H9 (cell line): ENCODE results near the gene GFRA1. TPM values are rescaled to one million over a fixed set of nuclear protein-coding genes. Genes with fewer than 3 reads are reported as not detected.

Experiments used
- DNase-seq: peaks from one replicate; pipeline ENCODE4 v3.0.0-alpha.2; 2017
- H2AFZ ChIP-seq: one replicate; pipeline ENCODE4 v1.6.1; 2013; ENCODE audit warnings: mild to moderate bottlenecking, low read length, control low read depth, moderate library complexity
- H2AK5ac ChIP-seq: 2 replicates; pipeline ENCODE4 v1.6.1; 2013; ENCODE audit warnings: low read length, control low read depth, mixed read lengths; ENCODE audit not compliant: insufficient read length
- H2BK120ac ChIP-seq: one replicate; pipeline ENCODE4 v1.6.1; 2013; ENCODE audit warnings: low read depth, mild to moderate bottlenecking, low read length, control low read depth, inconsistent platforms; ENCODE audit not compliant: poor library complexity, severe bottlenecking
- H2BK12ac ChIP-seq: 2 replicates; pipeline ENCODE4 v1.6.1; 2013; ENCODE audit warnings: low read length, control low read depth, mixed read lengths, low read depth; ENCODE audit not compliant: insufficient read length
- H2BK15ac ChIP-seq: 2 replicates; pipeline ENCODE4 v1.6.1; 2013; ENCODE audit warnings: low read depth, low read length, control low read depth
- H2BK20ac ChIP-seq: one replicate; pipeline ENCODE4 v1.6.1; 2013; ENCODE audit warnings: low read depth, mild to moderate bottlenecking, low read length, control low read depth, inconsistent platforms; ENCODE audit not compliant: poor library complexity, severe bottlenecking
- H2BK5ac ChIP-seq: 2 replicates; pipeline ENCODE4 v1.6.1; 2013; ENCODE audit warnings: low read length, control low read depth, mixed read lengths; ENCODE audit not compliant: insufficient read length
- H3K14ac ChIP-seq: 2 replicates; pipeline ENCODE4 v1.6.1; 2013; ENCODE audit warnings: low read length, control low read depth; ENCODE audit not compliant: insufficient read depth
- H3K18ac ChIP-seq: 2 replicates; pipeline ENCODE4 v1.6.1; 2013; ENCODE audit warnings: low read depth, mild to moderate bottlenecking, mixed read lengths, low read length, control low read depth; ENCODE audit not compliant: insufficient read length
- H3K23ac ChIP-seq: 2 replicates; pipeline ENCODE4 v1.6.1; 2013; ENCODE audit warnings: low read length, control low read depth, mixed read lengths, low read depth; ENCODE audit not compliant: insufficient read length
- H3K23me2 ChIP-seq: 2 replicates; pipeline ENCODE4 v1.6.1; 2013; ENCODE audit warnings: low read depth, mild to moderate bottlenecking, mixed read lengths, low read length, control low read depth; ENCODE audit not compliant: insufficient read length, poor library complexity, severe bottlenecking
- H3K27ac ChIP-seq: 2 replicates; pipeline ENCODE4 v1.5.1; 2013; ENCODE audit warnings: low read length, control low read depth, mixed read lengths, low read depth; ENCODE audit not compliant: insufficient read length
- H3K27me3 ChIP-seq: 2 replicates; pipeline ENCODE4 v1.6.1; 2013; ENCODE audit warnings: low read length, control low read depth, inconsistent platforms; ENCODE audit not compliant: insufficient read depth
- H3K4ac ChIP-seq: 2 replicates; pipeline ENCODE4 v1.6.1; 2013; ENCODE audit warnings: low read depth, mild to moderate bottlenecking, control low read depth, inconsistent platforms, low read length, moderate library complexity
- H3K4me1 ChIP-seq: 2 replicates; pipeline ENCODE4 v1.6.1; 2013; ENCODE audit warnings: low read length, control low read depth, inconsistent platforms; ENCODE audit not compliant: insufficient read depth
- H3K4me2 ChIP-seq: 2 replicates; pipeline ENCODE4 v1.6.1; 2013; ENCODE audit warnings: low read length, control low read depth, mixed read lengths; ENCODE audit not compliant: insufficient read length, insufficient read depth
- H3K56ac ChIP-seq: 2 replicates; pipeline ENCODE4 v1.6.1; 2013; ENCODE audit warnings: low read depth, mild to moderate bottlenecking, mixed read lengths, low read length, control low read depth; ENCODE audit not compliant: insufficient read length
- H3K79me1 ChIP-seq: 2 replicates; pipeline ENCODE4 v1.6.1; 2013; ENCODE audit warnings: low read depth, mild to moderate bottlenecking, moderate library complexity, low read length, control low read depth, inconsistent platforms; ENCODE audit not compliant: insufficient read depth, poor library complexity, severe bottlenecking
- H3K79me2 ChIP-seq: 2 replicates; pipeline ENCODE4 v1.6.1; 2013; ENCODE audit warnings: low read length, control low read depth, inconsistent platforms; ENCODE audit not compliant: insufficient read depth
- H3K9ac ChIP-seq: 2 replicates; pipeline ENCODE4 v1.6.1; 2013; ENCODE audit warnings: low read length, control low read depth, mixed read lengths; ENCODE audit not compliant: insufficient read length; ENCODE audit errors: extremely low read depth
- H3K9me3 ChIP-seq: one replicate; pipeline ENCODE4 v1.6.1; 2013; ENCODE audit warnings: low read depth, low read length, inconsistent platforms; ENCODE audit not compliant: control insufficient read depth
- H3T11ph ChIP-seq: one replicate; pipeline ENCODE4 v1.6.1; 2013; ENCODE audit warnings: mild to moderate bottlenecking, low read length, control low read depth, inconsistent platforms
- H4K20me1 ChIP-seq: one replicate; pipeline ENCODE4 v1.6.1; 2013; ENCODE audit not compliant: control insufficient read depth, insufficient read length, insufficient read depth
- H4K5ac ChIP-seq: 2 replicates; pipeline ENCODE4 v1.6.1; 2013; ENCODE audit warnings: low read depth, mild to moderate bottlenecking, mixed read lengths, low read length, control low read depth; ENCODE audit not compliant: insufficient read length
- H4K8ac ChIP-seq: replicated peaks from 2 replicates; pipeline ENCODE4 v1.6.1; 2013; ENCODE audit warnings: low read length, control low read depth, mixed read lengths, low read depth; ENCODE audit not compliant: insufficient read length
- H4K91ac ChIP-seq: 2 replicates; pipeline ENCODE4 v1.6.1; 2013; ENCODE audit warnings: low read depth, mild to moderate bottlenecking, moderate library complexity, mixed read lengths, low read length, control low read depth; ENCODE audit not compliant: insufficient read length
- H3K27ac Mint-ChIP-seq, 3 experiments: 2 replicates in 2 of 3; 3 replicates in 1 of 3; pipeline ENCODE4 v1.8.0; 2020 to 2021; ENCODE audit warnings: mixed read lengths in 3 of 3, mild to moderate bottlenecking in 1 of 3, moderate library complexity in 1 of 3
- H3K27me3 Mint-ChIP-seq: 2 replicates; pipeline ENCODE4 v1.8.0; 2021; ENCODE audit warnings: low read depth, mild to moderate bottlenecking, moderate library complexity, mixed read lengths
- H3K36me3 Mint-ChIP-seq, 3 experiments: 2 replicates in 2 of 3; 3 replicates in 1 of 3; pipeline ENCODE4 v1.8.0; 2020 to 2021; ENCODE audit warnings: low read depth in 3 of 3, mixed read lengths in 3 of 3; ENCODE audit not compliant: insufficient read depth in 1 of 3
- H3K4me1 Mint-ChIP-seq, 2 experiments: 2 replicates each; pipeline ENCODE4 v1.8.0; 2020; ENCODE audit warnings: mixed read lengths in 2 of 2
- H3K4me3 Mint-ChIP-seq, 2 experiments: 2 replicates in 1 of 2; 3 replicates in 1 of 2; pipeline ENCODE4 v1.8.0; 2020 to 2021; ENCODE audit warnings: mild to moderate bottlenecking in 2 of 2, mixed read lengths in 2 of 2, moderate library complexity in 1 of 2
- H3K9me3 Mint-ChIP-seq, 2 experiments: 2 replicates in 1 of 2; 3 replicates in 1 of 2; pipeline ENCODE4 v1.8.0; 2020; ENCODE audit warnings: mild to moderate bottlenecking in 2 of 2, mixed read lengths in 2 of 2, moderate library complexity in 1 of 2
- WGBS: extraction: QIAGEN DNeasy Blood & Tissue Kit; methylation state at CpG from one replicate; pipeline ENCODE4 v1.1.7; 2013; ENCODE audit warnings: missing lambda C conversion rate, low lambda C conversion rate, mixed read lengths; ENCODE audit not compliant: insufficient read length; ENCODE audit errors: extremely low coverage; 5-methylcytosine and 5-hydroxymethylcytosine counted together
- total RNA-seq: library from RNA; stranded (reverse); gene quantifications from 2 replicates; pipeline ENCODE4 v1.2.1, GENCODE V29; 2021
- TF ChIP-seq, protein P1 (sequence below): fragments of 200-600 bp; sonication (generic); conservative IDR thresholded peaks from 3 replicates; pipeline ENCODE4 v1.8.0; 2021; ENCODE audit warnings: antibody characterized with exemption, mild to moderate bottlenecking

The GFRA1 gene
- total RNA-seq, 1 experiment from 2014 or later: 0.24 TPM

DNA sequence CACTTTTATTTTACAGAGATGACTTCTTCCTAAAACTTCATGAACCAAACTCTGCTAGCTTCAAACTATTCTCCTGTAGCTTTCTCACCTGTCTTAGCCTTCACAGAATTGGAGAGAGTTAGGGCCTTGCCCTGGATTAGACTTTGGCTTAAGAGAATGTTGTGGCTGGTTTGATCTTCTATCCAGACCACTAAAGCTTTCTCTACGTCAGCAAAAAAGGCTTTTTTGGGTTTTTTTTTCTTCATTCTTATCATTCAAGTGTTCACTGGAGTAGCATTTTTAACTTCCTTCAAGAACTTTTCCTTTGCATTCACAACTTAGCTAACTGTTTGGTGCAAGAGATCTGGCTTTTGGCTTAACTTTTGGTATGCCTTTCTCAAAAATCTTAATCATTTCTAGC is 31.9 kb upstream of the GFRA1 start:
- Histone ChIP-seq H2BK15ac (no peak overlapping the region), H3K9me3 (no peaks in the 10 kb centered on the region), H2BK12ac (no peak overlapping the region), H3K27me3 (no peaks in the 10 kb centered on the region), H4K20me1 (no peaks in the 10 kb centered on the region), H4K5ac (no peak overlapping the region), H3K4me1 (no peaks in the 10 kb centered on the region), H3K4me2 (no peak overlapping the region), H2BK20ac (no peak overlapping the region), H3K23me2 (no peaks in the 10 kb centered on the region), H3K27ac (no peak overlapping the region), H4K91ac (no peak overlapping the region), H3T11ph (no peak overlapping the region), H4K8ac (no peak overlapping the region), H3K79me2 (no peaks in the 10 kb centered on the region), H2AFZ (no peak overlapping the region), H3K14ac (no peak overlapping the region), H3K23ac (no peak overlapping the region), H3K18ac (no peak overlapping the region), H2BK5ac (no peak overlapping the region), H2BK120ac (no peak overlapping the region), H3K56ac (no peak overlapping the region), H3K79me1 (no peaks in the 10 kb centered on the region), H2AK5ac (no peak overlapping the region), H3K9ac (no peak overlapping the region), H3K4ac (no peak overlapping the region)
- TF ChIP-seq, protein P1, sequence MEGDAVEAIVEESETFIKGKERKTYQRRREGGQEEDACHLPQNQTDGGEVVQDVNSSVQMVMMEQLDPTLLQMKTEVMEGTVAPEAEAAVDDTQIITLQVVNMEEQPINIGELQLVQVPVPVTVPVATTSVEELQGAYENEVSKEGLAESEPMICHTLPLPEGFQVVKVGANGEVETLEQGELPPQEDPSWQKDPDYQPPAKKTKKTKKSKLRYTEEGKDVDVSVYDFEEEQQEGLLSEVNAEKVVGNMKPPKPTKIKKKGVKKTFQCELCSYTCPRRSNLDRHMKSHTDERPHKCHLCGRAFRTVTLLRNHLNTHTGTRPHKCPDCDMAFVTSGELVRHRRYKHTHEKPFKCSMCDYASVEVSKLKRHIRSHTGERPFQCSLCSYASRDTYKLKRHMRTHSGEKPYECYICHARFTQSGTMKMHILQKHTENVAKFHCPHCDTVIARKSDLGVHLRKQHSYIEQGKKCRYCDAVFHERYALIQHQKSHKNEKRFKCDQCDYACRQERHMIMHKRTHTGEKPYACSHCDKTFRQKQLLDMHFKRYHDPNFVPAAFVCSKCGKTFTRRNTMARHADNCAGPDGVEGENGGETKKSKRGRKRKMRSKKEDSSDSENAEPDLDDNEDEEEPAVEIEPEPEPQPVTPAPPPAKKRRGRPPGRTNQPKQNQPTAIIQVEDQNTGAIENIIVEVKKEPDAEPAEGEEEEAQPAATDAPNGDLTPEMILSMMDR: no peak
- no peaks in the 10 kb centered on the region for H3K4me1 Mint-ChIP-seq
- H3K27me3 Mint-ChIP-seq: no peaks in the 10 kb centered on the region
- no CpG with 5 or more reads among the region's 1 CpG for WGBS
- no peaks in the 10 kb centered on the region for H3K9me3 Mint-ChIP-seq
- no peak overlapping the region for H3K4me3 Mint-ChIP-seq
- no peak for DNase-seq
- H3K36me3 Mint-ChIP-seq: no peaks in the 10 kb centered on the region
- H3K27ac Mint-ChIP-seq: no peak overlapping the region
